Urothelium cell line (cell line): Measurements from ENCODE around the gene GEN1.

Source experiments
- DNase-seq: peaks from one replicate; pipeline ENCODE4 v3.0.0; 2011; ENCODE audit warnings: low spot score, mixed read lengths
- FAIRE-seq: peaks from 2 replicates; lab custom pipeline; 2011; peaks lifted over from hg19 to GRCh38; lab: Jason Lieb, UNC

Gene GEN1

DNA sequence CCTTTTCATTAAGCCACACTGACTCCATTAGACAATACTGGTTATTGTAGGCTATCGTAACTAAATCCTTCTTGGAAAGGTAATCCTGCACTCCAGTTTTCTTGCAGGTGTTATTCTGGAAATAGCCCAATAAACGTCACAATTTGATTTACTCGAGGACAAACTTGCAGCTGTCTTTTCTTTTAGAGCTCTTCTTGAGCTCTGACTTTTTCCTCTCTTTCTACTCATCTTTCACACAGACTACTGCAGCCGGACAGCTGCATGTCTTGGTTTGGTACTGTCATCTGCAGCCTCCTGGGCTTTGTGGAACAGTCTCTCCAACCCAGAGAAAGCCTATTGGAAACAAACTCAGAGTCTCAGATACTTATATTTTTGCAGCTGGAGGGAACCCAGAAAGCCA is 39.4 kb downstream of the GEN1 start:
- FAIRE-seq (no peak), DNase-seq (no peak)

DNA sequence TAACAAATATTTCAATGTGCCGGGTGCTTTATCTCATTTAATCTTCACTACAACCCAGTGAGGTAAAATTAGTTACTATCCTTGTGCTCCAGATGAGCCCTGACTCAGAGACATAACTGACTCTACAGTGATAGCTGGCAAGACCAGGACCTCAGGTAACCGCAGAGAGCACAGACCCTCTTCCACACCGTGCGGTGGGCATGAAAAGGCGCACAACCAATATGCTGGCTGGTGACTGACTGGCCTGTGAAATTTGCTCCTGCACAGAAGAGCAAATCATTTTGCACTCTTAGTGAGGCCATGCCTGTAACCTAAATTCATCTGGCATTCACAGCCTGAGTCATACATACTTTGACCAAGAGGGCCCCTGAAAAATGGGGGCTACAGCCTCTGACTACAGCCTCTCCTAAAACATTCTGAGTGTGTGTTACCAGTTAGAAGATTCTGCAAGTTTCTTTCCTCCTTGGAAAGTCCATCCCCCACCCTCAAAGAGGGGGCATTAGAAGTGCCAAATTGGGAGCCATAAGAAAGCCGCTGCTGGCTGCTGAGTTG is 39.9 kb downstream of the GEN1 start:
- no peak for FAIRE-seq
- DNase-seq = no peak

GRCh38 chr2:17795309-17795708 is 41.4 kb downstream of the GEN1 start:
- FAIRE-seq = no peak
- no peak for DNase-seq

DNA sequence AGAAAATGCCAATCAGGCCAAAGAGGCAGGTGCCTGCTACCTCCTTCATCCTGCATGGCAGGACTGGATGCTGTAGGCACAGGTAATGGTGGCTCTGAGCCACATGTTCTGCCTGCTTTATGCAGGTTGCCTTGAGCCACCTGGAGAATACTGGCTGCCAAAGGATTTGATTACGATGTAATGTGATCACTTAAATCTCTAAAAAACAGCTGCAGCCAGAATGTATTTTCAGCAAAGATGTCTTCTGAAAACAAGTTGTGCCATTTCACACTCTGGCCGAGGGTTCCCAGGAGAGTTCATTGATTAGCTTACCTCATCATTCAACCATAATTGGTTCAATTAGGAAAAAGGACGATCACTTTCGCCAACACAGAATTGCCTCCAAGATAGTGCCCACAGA is 44.4 kb downstream of the GEN1 start:
- DNase-seq (no peak), FAIRE-seq (no peak)

DNA sequence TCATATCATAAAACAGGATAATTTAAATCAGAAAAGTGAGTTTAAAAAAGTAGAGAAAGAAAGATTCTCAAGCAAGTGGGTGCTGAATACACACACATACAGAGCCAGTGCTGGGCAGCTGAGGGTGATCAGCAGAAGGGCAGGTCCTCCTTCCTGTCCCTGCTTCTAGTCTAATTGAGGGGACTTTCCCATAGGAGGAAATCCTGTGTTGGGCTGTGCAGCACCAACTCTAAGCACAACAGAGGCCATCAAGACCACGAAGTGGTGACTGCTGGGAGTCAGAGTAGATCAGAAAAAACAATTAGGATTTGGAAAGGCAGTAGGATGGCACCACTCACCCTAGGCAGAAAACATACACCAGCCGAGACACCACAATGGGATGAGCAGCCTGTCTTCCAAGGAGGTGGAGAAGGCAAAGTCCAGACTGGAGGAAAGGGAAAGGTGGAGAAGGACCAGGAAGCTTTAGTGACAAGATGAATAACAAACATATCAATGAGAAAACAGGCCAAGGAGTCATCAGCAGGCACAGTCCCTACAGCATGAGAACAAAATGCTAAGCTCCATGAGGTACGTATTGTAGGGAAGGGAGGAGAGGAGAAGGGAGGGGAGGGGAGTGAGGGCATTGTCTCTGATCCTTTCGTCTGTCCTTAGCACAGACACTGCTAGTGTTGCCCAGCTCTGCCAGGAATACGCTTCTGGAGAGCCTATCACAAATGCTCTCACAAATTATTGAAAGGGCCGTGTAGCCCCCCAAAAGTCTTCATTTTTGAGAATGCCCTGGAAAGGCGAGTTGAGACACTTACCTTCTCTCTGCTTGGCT is 45.6 kb downstream of the GEN1 start:
- no peak for FAIRE-seq
- no peak for DNase-seq

DNA sequence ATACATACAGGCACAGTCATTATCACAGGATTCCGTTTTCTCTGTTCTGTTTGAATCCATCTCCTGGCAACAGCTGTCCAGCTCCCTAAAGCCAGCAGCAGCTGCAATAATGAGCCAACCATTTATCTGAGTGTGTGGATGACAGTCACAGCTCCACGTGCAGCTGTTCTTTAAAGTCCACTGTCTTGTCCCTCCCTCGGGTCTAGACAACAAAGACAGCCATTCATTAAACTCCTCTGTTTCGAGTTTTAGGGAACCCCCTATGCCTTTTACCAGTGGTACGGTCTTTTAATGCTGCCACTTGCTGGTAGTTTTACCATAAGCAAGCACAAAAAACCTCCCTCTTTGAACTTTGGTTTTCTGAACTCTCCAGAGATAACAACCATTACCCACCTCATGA is 46.3 kb downstream of the GEN1 start:
- no peak for FAIRE-seq

DNA sequence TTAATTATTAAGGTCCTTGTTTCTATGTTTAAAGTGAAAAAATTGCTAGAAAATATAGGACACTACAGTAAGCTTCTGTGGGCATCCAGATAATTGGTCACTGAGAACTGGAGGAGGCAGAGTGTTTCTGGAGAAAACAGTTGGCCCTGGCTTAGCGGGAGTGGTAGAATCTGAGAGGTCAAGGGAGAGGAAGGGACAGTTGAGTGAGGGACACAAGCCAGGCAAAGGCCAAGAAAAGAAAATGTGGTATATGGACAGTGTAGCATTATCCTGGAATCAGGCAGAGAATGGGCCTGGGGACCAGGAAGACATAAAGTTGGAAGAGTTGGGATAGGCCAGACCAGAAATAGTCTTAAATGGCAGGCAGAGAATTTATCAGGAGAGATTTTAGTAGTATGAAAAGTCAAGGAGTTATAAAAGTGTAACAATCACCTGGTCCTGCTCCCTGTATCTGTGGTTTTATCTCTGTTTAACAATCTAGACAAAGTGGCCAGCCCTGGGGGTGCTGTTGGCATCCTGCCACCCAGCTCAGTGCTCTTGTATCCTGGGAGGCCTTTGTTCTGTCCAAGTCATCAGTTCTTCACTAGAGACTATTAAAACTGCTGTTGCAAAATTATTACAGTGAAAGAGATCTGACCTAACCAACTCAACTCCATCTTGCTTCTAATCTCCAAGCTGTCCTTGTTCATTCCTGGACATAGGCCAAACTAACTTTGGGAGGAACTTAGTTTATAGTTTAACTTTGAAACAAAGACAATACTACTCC is 46.9 kb downstream of the GEN1 start:
- peak; percentile 21 for DNase-seq
- FAIRE-seq = no peak

More for the DNA sequence above, 46.3 kb downstream of the GEN1 start:
- no peak for DNase-seq

- DNase-seq = no peak
- no peak for FAIRE-seq
Measured at GRCh38 chr2:17803497-17803896, 49.6 kb downstream of the GEN1 start.

- no peak for FAIRE-seq
- DNase-seq = no peak
Measured at GRCh38 chr2:17804358-17804757, 50.4 kb downstream of the GEN1 start.

DNA sequence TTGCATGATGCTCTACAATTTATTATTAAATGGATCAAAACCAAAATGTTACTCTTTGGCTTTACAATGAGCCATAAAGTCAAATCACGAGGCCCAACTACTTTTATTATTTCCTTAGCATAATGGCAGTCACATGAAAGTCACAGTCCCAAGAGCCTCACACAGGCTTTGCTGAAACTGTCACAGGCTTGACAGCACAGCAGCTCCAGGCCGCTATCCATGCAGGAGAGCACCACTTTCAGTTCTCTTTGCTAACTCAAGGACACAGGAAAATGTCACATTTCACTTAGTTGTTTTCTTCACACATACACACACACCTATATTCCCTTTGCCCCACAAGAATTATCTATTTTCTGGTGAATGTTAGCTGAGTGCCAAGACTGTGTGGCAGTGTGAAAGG is 51.2 kb downstream of the GEN1 start:
- no peak for FAIRE-seq
- no peak for DNase-seq

- no peak for FAIRE-seq
- DNase-seq = no peak
Measured at GRCh38 chr2:17805717-17806363, 51.9 kb downstream of the GEN1 start.

- no peak for FAIRE-seq
- DNase-seq = peak; percentile 56
Measured at GRCh38 chr2:17813010-17813741, 59.2 kb downstream of the GEN1 start.

- DNase-seq (peak; percentile 59), FAIRE-seq (no peak)
Measured at GRCh38 chr2:17813742-17814473, 60.0 kb downstream of the GEN1 start.

DNA sequence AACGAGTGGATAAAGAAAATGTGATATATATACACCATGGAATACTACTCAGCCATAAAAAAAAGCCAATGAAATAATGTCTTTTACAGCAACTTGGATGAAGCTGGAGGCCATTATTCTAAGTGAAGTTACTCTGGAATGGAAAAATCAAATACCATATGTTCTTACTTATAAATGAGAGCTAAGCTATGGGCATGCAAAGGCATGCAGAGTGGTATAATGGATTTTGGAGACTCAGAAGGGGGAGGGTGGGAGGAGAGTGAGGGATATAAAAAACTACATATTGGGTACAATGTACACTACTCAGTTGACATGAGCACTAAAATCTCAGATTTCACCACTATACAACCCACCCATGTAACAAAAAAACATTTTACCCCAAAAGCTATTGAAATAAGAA is 60.7 kb downstream of the GEN1 start:
- FAIRE-seq (no peak), DNase-seq (no peak)

DNA sequence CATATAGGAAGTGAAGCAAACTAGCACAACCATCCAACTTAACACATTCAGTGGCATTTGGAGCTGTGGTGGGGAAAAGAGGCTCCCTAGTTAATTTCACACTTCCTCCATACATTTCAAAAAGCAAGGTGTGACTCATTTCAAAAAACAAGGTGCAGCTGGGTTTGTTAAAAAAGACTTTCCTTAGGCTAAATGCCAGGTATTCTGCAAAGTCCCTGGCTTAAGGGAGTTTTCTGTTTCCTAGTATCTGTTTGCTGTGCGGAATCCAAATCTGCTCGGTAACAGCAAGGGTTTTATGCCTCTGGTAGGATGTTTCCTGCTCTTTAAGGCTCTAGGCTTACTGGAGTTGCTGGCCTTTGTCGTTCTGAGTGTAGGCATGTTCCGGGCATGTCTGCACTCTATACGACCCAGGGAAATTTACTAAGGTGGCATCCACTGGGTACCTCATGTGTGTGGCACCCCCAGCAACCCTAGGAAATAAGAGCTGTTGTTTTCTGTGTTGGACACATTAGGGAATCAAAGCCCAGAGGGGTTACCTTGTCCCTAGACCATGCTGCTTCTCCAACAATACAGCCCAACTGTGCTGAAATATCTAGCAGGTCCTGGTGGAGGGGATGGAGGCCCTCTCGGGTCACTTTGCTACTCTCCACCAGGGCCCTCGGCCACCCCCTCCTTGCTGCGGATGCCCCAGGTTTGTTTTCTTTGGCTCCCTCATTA is 61.7 kb downstream of the GEN1 start:
- no peak for FAIRE-seq
- no peak for DNase-seq

GRCh38 chr2:17816396-17817245 is 62.7 kb downstream of the GEN1 start, which contains the start of gene MSGN1:
Gene MSGN1 (plus strand): TSS chr2:17816460. CDS start chr2:17816519, 59 bp downstream.
- DNase-seq (no peak), FAIRE-seq (peak; percentile 9)

GRCh38 chr2:17818235-17818815 is 64.4 kb downstream of the GEN1 start:
- no peak for DNase-seq

DNA sequence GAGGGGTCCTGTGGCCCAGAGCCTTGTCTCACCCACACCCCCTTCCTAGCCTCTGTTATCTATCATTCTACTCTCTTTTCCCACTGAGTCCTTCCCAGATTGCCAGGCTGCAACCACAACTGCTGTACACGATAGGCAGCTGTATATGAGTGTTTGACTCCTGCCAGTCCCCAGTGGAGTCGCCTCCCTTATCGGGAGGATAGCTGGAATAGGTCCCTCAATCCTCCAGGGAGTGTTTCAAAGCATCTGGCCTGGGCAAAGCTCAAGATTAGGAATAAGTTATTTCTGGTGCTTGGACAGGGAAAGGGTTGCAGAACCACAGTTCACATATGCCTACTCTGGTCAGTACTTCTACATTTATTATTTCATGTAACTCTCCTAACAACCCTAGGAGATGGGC is 67.1 kb downstream of the GEN1 start:
- no peak for FAIRE-seq

More at GRCh38 chr2:17818235-17818815, 64.4 kb downstream of the GEN1 start:
- FAIRE-seq = no peak

More for the DNA sequence above, 67.1 kb downstream of the GEN1 start:
- no peak for DNase-seq
